ENCODE results near the gene ZMAT5. TPM values are rescaled to one million over a fixed set of nuclear protein-coding genes. Genes with fewer than 3 reads are reported as not detected.
A peak's percentile ranks its signal among the peaks of the same experiment; 100 is the strongest.

The ZMAT5 gene
- total and polyA plus RNA-seq, 12 donors: 15.1 to 46.7 (median 21.0) TPM

- ATAC-seq: no peak
- H3K9me3 ChIP-seq: no peaks in the 10 kb centered on the region
- peaks cover 0 to 17% (median 0%) of the 10 kb centered on the region in 9 donors for H3K4me1 ChIP-seq
- H3K27ac ChIP-seq: no peak overlapping the region
- no peak for DNase-seq
- intact Hi-C loops (cut with DNase I): no loop called here
- 95 to 99% methylated on average over 7 of the region's 7 CpGs for WGBS, 2 donors
- H3K4me3 ChIP-seq: no peak overlapping the region
- H3K27me3 ChIP-seq: no peaks in the 10 kb centered on the region
- H3K36me3 ChIP-seq: peaks cover 0 to 70% (median 28%) of the 10 kb centered on the region in 9 donors
- no peak for TF ChIP-seq CTCF (IDR thresholded peaks at IDR 0.05)
Observed at GRCh38 chr22:29747832-29748231, 19.0 kb downstream of the ZMAT5 start.

GRCh38 chr22:29744902-29745301, 21.9 kb downstream of the ZMAT5 start:
- ATAC-seq: peak in 2 of 8 donors; percentile 36 to 37
- 69 to 72% methylated on average over 8 of the region's 8 CpGs for WGBS, 2 donors
- intact Hi-C loops (cut with DNase I): no loop called here

GRCh38 chr22:29742326-29742725, 24.5 kb downstream of the ZMAT5 start:
- H3K27ac ChIP-seq: no peak overlapping the region
- no peak for TF ChIP-seq CTCF (IDR thresholded peaks at IDR 0.05)
- intact Hi-C loops (cut with DNase I): no loop called here
- H3K4me1 ChIP-seq: peaks cover 0 to 5% (median 0%) of the 10 kb centered on the region in 9 donors
- DNase-seq: no peak
- WGBS, 2 donors: 76 to 82% methylated on average over 13 of the region's 13 CpGs
- peaks cover 0 to 96% (median 27%) of the 10 kb centered on the region in 9 donors for H3K36me3 ChIP-seq
- no peak overlapping the region for H3K4me3 ChIP-seq
- no peaks in the 10 kb centered on the region for H3K9me3 ChIP-seq
- H3K27me3 ChIP-seq: no peaks in the 10 kb centered on the region
- ATAC-seq: no peak

More at GRCh38 chr22:29744902-29745301, 21.9 kb downstream of the ZMAT5 start:
- peaks cover 0 to 87% (median 38%) of the 10 kb centered on the region in 9 donors for H3K36me3 ChIP-seq
- no peaks in the 10 kb centered on the region for H3K4me1 ChIP-seq
- TF ChIP-seq CTCF (IDR thresholded peaks at IDR 0.05): no peak
- H3K27me3 ChIP-seq: no peaks in the 10 kb centered on the region
- no peak overlapping the region for H3K27ac ChIP-seq
- H3K9me3 ChIP-seq: no peaks in the 10 kb centered on the region
- no peak overlapping the region for H3K4me3 ChIP-seq
- DNase-seq: no peak

- WGBS, 2 donors: 95 to 97% methylated on average over 2 of the region's 2 CpGs
- intact Hi-C loops (cut with DNase I): no loop called here
- no peaks in the 10 kb centered on the region for H3K27me3 ChIP-seq
- no peak overlapping the region for H3K27ac ChIP-seq
- DNase-seq (no peak), ATAC-seq (no peak)
- H3K36me3 ChIP-seq: peaks cover 0 to 95% (median 25%) of the 10 kb centered on the region in 9 donors
- H3K4me3 ChIP-seq: no peak overlapping the region
- H3K4me1 ChIP-seq: peaks cover 0 to 5% (median 0%) of the 10 kb centered on the region in 9 donors
- TF ChIP-seq CTCF (IDR thresholded peaks at IDR 0.05): no peak
- H3K9me3 ChIP-seq: no peaks in the 10 kb centered on the region
Observed at GRCh38 chr22:29741926-29742325, 24.9 kb downstream of the ZMAT5 start.
